Measurements from ENCODE around the gene PARP1. TPM values are rescaled to one million over a fixed set of nuclear protein-coding genes. Genes with fewer than 3 reads are reported as not detected.

The PARP1 gene
- total RNA-seq, 1 experiment from 2014 or later = 157 TPM

DNA sequence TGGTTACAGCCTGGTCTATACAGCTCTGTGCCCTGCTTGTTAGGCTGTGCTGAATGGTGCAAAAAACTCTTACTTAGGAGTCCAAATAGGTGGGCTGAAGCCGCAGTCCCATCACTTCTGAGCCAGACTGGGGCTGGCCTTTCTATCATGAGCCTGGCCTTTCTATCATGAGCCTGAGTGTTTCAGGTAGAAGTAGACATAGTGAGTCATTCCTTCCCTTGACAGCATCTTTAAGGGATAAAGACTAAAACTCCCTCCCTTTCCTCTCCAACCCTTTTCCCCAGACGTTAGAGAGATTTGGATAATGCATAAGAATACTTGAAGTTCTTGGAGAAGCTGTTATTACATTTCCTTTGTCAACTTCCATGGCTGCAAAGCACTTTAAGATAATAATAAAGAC, 46.5 kb upstream of the PARP1 start:
- CTCF ChIA-PET = no interaction called here
- H3K36me3 ChIP-seq (ENCODE audit: low read depth) = no peaks in the 10 kb centered on the region
- H3K4me3 ChIP-seq = no peak overlapping the region
- no peaks in the 10 kb centered on the region for H3K9me3 ChIP-seq (ENCODE audit: insufficient read depth, low read depth)
- no TSS peak for BruUV-seq (replicated peaks)
- H4K20me1 ChIP-seq (ENCODE audit: insufficient read depth) = no peaks in the 10 kb centered on the region
- H3K79me2 ChIP-seq (ENCODE audit: low read depth) = no peaks in the 10 kb centered on the region
- peaks cover 35% of the 10 kb centered on the region for H3K27me3 ChIP-seq (ENCODE audit: insufficient read depth, low read depth)
- no peaks in the 10 kb centered on the region; the same call in 1 of the 2 replicates for H3K9me2 ChIP-seq (ENCODE audit: insufficient read depth)
- no peaks in the 10 kb centered on the region for H3K4me1 ChIP-seq (replicated peaks; ENCODE audit: insufficient read depth)
- no peak overlapping the region for H3K27ac ChIP-seq
- intact Hi-C loops (cut with micrococcal nuclease; ENCODE audit: unreplicated experiment) = no loop called here
- TF ChIP-seq EZH2 (IDR thresholded peaks at IDR 0.05; ENCODE audit: low read depth) = no peak
- TF ChIP-seq, protein P1, sequence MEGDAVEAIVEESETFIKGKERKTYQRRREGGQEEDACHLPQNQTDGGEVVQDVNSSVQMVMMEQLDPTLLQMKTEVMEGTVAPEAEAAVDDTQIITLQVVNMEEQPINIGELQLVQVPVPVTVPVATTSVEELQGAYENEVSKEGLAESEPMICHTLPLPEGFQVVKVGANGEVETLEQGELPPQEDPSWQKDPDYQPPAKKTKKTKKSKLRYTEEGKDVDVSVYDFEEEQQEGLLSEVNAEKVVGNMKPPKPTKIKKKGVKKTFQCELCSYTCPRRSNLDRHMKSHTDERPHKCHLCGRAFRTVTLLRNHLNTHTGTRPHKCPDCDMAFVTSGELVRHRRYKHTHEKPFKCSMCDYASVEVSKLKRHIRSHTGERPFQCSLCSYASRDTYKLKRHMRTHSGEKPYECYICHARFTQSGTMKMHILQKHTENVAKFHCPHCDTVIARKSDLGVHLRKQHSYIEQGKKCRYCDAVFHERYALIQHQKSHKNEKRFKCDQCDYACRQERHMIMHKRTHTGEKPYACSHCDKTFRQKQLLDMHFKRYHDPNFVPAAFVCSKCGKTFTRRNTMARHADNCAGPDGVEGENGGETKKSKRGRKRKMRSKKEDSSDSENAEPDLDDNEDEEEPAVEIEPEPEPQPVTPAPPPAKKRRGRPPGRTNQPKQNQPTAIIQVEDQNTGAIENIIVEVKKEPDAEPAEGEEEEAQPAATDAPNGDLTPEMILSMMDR (conservative IDR thresholded peaks at IDR 0.05) = no peak
- POLR2A ChIA-PET (ENCODE audit: unreplicated experiment) = no interaction called here
- no peak overlapping the region for H2AFZ ChIP-seq
- no peak overlapping the region for H3K4me2 ChIP-seq
- no peak for DNase-seq
- no peaks in the 10 kb centered on the region for H3F3A ChIP-seq (ENCODE audit: insufficient read depth, low read depth)

- ChIA-PET POLR2A (ENCODE audit: unreplicated experiment) (no interaction called here), CTCF (no interaction called here)
- Histone ChIP-seq H3K4me2 (no peak overlapping the region), H3K27ac (no peak overlapping the region), H3K9me2 (ENCODE audit: insufficient read depth) (no peaks in the 10 kb centered on the region; the same call in 1 of the 2 replicates), H3K36me3 (ENCODE audit: low read depth) (no peaks in the 10 kb centered on the region), H4K20me1 (ENCODE audit: insufficient read depth) (no peaks in the 10 kb centered on the region), H3K4me3 (no peak overlapping the region), H3K9me3 (ENCODE audit: insufficient read depth, low read depth) (no peaks in the 10 kb centered on the region), H3K27me3 (ENCODE audit: insufficient read depth, low read depth) (peaks cover 35% of the 10 kb centered on the region), H3K4me1 (replicated peaks; ENCODE audit: insufficient read depth) (no peaks in the 10 kb centered on the region), H3F3A (ENCODE audit: insufficient read depth, low read depth) (no peaks in the 10 kb centered on the region), H2AFZ (no peak overlapping the region), H3K79me2 (ENCODE audit: low read depth) (no peaks in the 10 kb centered on the region)
- no TSS peak for BruUV-seq (replicated peaks)
- TF ChIP-seq, protein P1 (conservative IDR thresholded peaks at IDR 0.05) = no peak
- TF ChIP-seq EZH2 (IDR thresholded peaks at IDR 0.05; ENCODE audit: low read depth) = no peak
- DNase-seq = no peak
- intact Hi-C loops (cut with micrococcal nuclease; ENCODE audit: unreplicated experiment) = no loop called here
Measured at GRCh38 chr1:226453015-226453704, 45.3 kb upstream of the PARP1 start.

DNA sequence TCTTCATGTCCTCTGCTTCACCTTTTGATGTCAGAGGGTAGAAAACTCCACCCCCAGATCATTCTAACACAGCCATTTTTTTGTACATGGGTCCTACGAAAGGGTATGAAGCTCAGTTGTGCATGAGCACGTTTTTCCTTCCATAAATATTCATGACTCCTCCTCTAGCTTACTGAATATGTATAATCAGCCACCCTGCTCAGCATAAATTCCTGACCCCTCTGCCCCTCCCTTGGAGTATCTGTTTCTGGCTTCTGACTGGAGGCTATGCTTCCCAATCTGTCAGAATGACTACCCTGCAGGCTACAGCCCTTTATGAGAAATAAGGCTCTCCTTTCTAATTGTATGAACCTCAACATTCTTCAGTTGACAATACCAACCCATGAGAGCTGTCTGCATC, 42.8 kb upstream of the PARP1 start:
- H3F3A ChIP-seq (ENCODE audit: insufficient read depth, low read depth) = no peaks in the 10 kb centered on the region
- DNase-seq = no peak
- BruUV-seq (replicated peaks) = no TSS peak
- H3K4me1 ChIP-seq (replicated peaks; ENCODE audit: insufficient read depth) = no peaks in the 10 kb centered on the region
- CTCF ChIA-PET = interaction anchor here (0.5 kb wide), 1 partner anchor 1275 kb away, joined by 6 read pairs; no protein-coding TSS in a partner anchor
- no peaks in the 10 kb centered on the region for H3K9me3 ChIP-seq (ENCODE audit: insufficient read depth, low read depth)
- no peak overlapping the region for H3K27ac ChIP-seq
- H3K27me3 ChIP-seq (ENCODE audit: insufficient read depth, low read depth) = peaks cover 17% of the 10 kb centered on the region
- no peak overlapping the region for H2AFZ ChIP-seq
- H3K36me3 ChIP-seq (ENCODE audit: low read depth) = no peaks in the 10 kb centered on the region
- H3K4me3 ChIP-seq = no peak overlapping the region
- H3K79me2 ChIP-seq (ENCODE audit: low read depth) = no peaks in the 10 kb centered on the region
- H3K9me2 ChIP-seq (ENCODE audit: insufficient read depth) = no peaks in the 10 kb centered on the region; the same call in 1 of the 2 replicates
- POLR2A ChIA-PET (ENCODE audit: unreplicated experiment) = no interaction called here
- intact Hi-C loops (cut with micrococcal nuclease; ENCODE audit: unreplicated experiment) = no loop called here
- H4K20me1 ChIP-seq (ENCODE audit: insufficient read depth) = no peaks in the 10 kb centered on the region
- H3K4me2 ChIP-seq = no peak overlapping the region
- TF ChIP-seq, protein P1 (conservative IDR thresholded peaks at IDR 0.05) = no peak
- no peak for TF ChIP-seq EZH2 (IDR thresholded peaks at IDR 0.05; ENCODE audit: low read depth)

Data from PC-9 (cell line).